NCI-H187 (cell line): Measurements from ENCODE around the gene GPRC5B.
A peak's percentile ranks its signal among the peaks of the same experiment; 100 is the strongest.

Experiments used
- DNase-seq, 2 experiments: peaks; one replicate each; lab custom pipeline; 2025; lab: John Stamatoyannopoulos, UW

GPRC5B gene

GRCh38 chr16:19844945-19845641 lies 39.6 kb downstream of the GPRC5B start:
- DNase-seq: no peak

- no peak for DNase-seq
These were observed 41.3 kb downstream of the GPRC5B start for GRCh38 chr16:19843371-19843770.

- no peak for DNase-seq
These were observed 42.1 kb downstream of the GPRC5B start for GRCh38 chr16:19842426-19843157.

GRCh38 chr16:19841184-19841583 lies 43.5 kb downstream of the GPRC5B start:
- DNase-seq: no peak

- DNase-seq: peak; percentile 19 to 31
These were observed 44.0 kb downstream of the GPRC5B start for GRCh38 chr16:19840524-19841110.

- DNase-seq: no peak
These were observed 46.5 kb downstream of the GPRC5B start for GRCh38 chr16:19837984-19838707.

GRCh38 chr16:19837331-19837980 lies 47.2 kb downstream of the GPRC5B start:
- DNase-seq: no peak

- no peak for DNase-seq
These were observed 48.7 kb downstream of the GPRC5B start for GRCh38 chr16:19835968-19836421.

GRCh38 chr16:19835196-19835595 lies 49.5 kb downstream of the GPRC5B start:
- DNase-seq: no peak

- no peak for DNase-seq
These were observed 51.1 kb downstream of the GPRC5B start for GRCh38 chr16:19833581-19833980.

- DNase-seq: no peak
These were observed 51.5 kb downstream of the GPRC5B start for GRCh38 chr16:19833176-19833575.

GRCh38 chr16:19831678-19832077 lies 53.0 kb downstream of the GPRC5B start:
- no peak for DNase-seq

GRCh38 chr16:19830902-19831560 lies 53.6 kb downstream of the GPRC5B start:
- no peak for DNase-seq

- DNase-seq: no peak
These were observed 54.6 kb downstream of the GPRC5B start for GRCh38 chr16:19829844-19830692.

- no peak for DNase-seq
These were observed 60.4 kb downstream of the GPRC5B start for GRCh38 chr16:19824216-19824615.

- DNase-seq: no peak
These were observed 61.3 kb downstream of the GPRC5B start for GRCh38 chr16:19823322-19823721.

GRCh38 chr16:19822533-19822932 lies 62.1 kb downstream of the GPRC5B start:
- no peak for DNase-seq

GRCh38 chr16:19817875-19818274 lies 66.8 kb downstream of the GPRC5B start:
- no peak for DNase-seq

GRCh38 chr16:19817122-19817521 lies 67.5 kb downstream of the GPRC5B start:
- DNase-seq: no peak

GRCh38 chr16:19815418-19815817 lies 69.2 kb downstream of the GPRC5B start:
- DNase-seq: no peak
